ENCODE results near the gene SLC38A9.
"Not testable (repeated sequence)": the region's sequence is repeated elsewhere in the genome, so short reads cannot be mapped to it uniquely, and the experiment has no call there.

SLC38A9 gene, protein sequence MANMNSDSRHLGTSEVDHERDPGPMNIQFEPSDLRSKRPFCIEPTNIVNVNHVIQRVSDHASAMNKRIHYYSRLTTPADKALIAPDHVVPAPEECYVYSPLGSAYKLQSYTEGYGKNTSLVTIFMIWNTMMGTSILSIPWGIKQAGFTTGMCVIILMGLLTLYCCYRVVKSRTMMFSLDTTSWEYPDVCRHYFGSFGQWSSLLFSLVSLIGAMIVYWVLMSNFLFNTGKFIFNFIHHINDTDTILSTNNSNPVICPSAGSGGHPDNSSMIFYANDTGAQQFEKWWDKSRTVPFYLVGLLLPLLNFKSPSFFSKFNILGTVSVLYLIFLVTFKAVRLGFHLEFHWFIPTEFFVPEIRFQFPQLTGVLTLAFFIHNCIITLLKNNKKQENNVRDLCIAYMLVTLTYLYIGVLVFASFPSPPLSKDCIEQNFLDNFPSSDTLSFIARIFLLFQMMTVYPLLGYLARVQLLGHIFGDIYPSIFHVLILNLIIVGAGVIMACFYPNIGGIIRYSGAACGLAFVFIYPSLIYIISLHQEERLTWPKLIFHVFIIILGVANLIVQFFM

DNA sequence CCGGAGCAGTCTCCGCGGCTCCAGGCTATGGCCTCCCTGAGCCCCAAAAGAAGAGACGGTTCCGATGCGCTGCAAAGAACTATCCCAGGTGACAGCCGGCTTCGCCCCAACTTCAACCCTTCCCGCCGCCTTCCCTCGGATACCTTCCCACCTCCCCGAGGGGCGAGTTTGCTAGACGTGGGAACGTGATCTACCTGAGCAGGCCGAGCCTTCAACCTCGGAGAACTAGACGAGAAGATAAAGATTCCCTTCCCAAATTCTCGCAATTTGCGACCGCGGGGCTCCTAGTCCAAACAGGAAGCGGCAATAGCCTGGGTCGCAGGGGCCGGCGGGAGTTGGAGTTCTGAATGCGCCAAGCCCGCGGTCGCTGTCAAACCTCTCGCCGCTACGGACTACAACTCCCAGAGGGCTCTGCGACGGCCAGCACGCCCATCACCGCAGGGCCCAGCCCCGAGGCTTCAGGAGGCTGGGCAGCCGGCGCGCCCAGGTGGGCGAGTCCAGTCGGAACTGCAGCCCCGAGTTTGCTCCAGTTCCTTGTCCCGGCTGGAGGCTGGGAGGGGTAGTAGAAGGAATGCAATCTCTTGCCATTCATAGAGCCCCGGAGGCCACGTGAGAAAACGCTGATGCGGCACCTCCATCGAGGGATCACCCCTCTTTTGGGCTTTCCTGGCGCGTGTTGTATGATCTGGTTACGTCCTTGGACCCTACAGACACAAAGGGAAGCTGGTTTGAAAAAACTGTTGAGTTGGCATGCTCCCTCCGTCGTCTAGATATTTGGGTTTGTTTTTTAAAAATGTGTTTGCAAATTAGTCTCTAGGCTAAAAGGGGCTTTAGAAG is at the start of gene SLC38A9:
SLC38A9 (minus strand) TSS at position 302 of the 837 bp plus-strand sequence. CDS start 14,366 bp downstream, outside the sequence.
- peak; percentile 91 for DNase-seq (ENCODE audit: low spot score)

DNA sequence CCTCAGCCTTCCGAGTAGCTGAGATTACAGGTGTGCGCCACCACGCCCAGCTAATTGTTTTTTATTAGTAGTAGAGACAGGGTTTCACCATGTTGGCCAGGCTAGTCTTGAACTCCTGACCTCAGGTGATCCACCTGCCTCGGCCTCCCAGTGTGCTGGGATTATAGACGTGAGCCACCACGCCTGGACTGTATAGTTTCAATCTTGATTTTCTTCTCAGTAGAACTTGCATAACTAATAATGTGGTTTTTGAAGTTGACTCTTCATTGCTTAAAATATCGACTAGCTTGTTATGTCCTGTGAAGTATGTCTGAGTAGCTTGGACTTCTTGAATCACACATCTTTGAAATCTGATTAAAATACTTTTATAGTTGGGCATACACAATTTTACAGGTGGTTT is 49.6 kb upstream of the SLC38A9 start:
- not testable (repeated sequence) for DNase-seq (ENCODE audit: low spot score)

DNA sequence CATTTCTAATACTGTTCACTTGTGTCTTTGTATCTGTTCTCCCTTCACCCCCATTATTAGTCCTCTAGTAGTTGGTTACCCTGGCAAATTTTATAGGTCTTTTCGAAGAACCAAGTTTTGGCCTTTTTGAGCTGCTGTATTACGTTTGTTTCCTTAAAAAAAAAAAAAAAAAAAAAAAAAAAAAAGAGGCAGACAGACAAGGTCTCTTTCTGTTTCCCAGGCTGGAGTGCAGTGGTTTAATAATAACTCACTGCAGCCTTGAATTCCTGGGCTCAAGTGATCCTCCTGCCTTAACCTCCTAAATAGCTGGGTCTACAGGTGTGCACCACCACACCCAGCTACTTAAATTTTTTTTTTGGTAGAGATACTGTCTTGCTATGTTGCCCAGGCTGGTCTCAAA is 46.6 kb upstream of the SLC38A9 start:
- no peak for DNase-seq (ENCODE audit: low spot score)

DNA sequence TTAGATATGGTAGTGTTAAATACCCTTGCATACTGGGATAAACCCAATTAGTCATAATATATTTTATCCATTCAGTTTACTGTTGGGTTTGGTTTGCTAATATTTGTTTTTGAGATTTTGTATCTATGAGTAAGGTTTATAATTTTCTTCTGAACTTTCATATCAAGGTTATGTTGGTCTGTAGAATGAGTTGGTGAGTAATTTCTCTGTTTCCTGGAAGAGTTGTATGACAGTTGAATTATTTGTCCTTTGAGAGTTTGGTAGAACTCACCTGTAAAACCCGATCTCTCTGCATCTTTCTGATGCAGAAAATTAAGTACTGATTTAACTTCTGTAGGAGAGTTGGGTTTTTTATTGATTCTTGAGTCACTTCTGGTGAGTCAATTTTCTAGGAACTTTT is 46.1 kb upstream of the SLC38A9 start:
- no peak for DNase-seq (ENCODE audit: low spot score)

DNA sequence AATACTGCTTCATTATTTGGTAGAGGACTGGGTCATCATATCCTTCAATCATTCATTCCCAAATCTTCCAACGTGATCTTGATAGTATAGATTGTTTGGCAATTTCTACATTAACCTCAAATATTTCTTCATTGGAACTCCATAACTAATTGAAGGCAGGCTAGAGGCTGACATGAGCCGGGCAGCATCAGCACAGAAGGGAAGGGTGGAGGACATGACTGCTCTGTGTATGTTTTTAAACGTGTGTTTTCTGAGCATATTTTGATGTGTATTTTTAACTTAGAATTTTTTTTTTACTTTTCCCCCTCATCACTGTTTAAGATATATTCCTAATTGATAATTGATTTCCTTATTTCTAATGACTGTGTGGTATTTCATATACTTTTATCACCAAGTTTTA is 38.4 kb upstream of the SLC38A9 start:
- no peak for DNase-seq (ENCODE audit: low spot score)

DNA sequence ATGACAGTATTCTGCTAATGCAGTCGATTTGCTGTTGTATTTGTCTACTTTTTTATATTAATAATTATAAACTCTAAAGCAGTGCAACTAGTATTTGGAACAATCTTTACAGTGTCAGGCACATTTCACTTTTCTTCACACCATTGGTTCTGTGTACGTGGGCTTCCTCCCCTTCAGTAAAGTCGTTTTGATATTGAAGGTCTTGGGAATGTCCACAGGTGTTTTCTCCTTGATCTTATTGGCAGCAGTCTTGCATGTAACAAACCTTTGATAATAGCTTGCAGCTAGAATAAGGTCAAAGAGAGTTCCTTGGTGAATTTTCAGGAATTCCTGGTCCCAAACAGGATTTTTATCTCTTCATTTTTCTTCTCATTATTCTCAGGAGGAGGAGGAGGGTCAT is 37.9 kb upstream of the SLC38A9 start:
- no peak for DNase-seq (ENCODE audit: low spot score)

DNA sequence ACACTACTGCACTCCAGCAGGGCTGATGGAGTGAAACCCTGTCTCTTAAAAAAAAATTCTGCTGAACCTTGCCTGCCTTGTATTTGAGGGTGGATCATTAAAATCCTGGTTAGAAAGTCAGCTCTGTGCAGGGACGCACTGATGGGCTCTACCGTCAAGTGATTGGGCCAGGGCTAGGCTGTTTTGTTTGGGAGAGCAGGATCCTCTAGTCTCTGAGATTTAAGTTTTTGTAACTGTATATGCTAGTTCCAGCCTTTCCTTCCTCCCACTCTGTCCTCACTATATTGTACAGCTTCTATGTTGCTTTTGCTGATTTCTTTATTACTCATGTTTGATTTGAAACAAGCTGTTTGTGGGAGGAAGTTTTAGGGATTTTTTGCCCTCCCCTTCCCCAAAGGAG is 37.3 kb upstream of the SLC38A9 start:
- no peak for DNase-seq (ENCODE audit: low spot score)

DNA sequence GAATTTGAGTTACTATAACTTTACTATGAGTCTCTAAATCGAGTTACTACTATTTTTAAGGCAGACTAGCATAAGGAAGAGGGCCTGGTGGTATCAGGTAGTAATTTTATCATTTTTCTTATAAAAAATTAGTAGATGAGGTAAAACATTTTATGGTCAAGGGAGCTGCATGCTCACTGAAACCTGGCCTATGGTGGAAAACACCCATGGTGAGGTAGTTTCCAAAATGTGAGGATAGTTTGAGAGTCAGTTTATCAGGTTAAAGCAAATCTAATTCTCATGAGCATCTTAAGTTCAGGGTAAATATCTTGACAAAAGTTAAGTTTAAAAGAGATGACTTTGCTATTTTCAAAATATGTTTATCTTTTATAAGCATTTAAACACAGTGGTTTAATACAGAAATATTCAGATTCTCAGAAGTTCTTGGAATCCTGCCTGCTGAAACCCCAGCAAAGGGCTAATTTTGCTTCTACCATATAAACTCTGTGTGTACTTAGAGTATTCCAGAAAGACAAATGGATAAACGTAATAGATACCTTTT is 35.7 kb upstream of the SLC38A9 start:
- DNase-seq (ENCODE audit: low spot score): no peak

DNA sequence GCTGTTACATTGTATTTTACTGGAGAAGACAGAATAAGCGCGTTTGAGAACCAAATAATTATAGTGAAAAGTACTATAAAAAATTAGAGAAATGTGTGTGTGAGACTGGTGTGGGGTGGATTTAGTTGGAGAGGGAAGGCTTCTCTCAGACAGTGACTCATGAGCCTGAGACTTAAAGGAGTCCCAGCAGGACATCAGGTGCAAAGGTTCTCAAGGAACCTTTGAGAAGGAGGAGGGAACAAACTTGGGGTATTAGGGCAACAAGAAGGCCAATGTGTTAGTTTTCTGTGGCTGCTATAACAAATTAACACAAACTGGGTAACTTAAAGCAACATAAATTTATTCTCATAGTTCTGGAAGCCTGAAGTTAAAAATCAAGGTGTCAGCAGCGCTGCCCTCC is 30.7 kb upstream of the SLC38A9 start:
- DNase-seq (ENCODE audit: low spot score): no peak

DNA sequence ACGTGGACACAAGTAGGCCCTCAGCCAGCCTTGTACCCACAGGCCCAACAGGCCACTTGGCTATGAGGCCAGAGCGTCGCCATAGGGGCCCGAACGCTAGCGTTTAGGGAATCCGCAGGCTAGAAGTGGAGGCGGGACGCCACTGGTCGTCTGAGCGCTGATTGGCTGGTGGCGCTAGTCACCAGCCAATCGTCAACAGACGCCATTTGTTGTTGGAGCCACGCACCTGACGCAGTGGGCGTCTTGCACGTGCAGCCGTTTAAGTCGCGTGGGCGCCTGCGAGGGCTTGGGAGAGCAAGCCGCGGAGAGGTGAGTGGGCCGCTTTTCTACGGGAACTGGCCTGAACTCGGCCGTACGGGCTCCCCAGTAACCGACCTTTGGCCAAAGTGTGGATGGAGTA is 25.7 kb upstream of the SLC38A9 start, which contains the start of gene DDX4:
DDX4 (plus strand) TSS at position 269 of the 400 bp plus-strand sequence. CDS start 903 bp downstream, outside the sequence.
- DNase-seq (ENCODE audit: low spot score): no peak

DNA sequence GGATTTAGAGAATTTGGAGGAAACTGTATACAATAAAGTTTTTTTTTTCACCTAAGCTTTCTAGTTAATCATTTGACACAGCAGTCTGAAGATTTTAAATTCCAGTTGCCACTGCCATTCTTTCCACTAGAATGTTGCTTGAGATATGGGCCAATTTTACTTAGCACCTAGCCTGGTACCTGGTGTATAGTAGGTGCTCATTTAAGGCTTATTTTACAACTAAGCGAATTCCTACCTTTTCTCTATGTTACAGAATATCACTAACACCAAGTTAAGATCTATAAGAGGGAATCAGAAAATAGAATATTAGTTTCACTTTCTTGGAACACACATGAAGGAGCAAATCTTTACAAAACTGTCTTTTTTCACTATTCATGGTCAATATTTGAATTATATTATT is 22.5 kb upstream of the SLC38A9 start:
- no peak for DNase-seq (ENCODE audit: low spot score)

DNA sequence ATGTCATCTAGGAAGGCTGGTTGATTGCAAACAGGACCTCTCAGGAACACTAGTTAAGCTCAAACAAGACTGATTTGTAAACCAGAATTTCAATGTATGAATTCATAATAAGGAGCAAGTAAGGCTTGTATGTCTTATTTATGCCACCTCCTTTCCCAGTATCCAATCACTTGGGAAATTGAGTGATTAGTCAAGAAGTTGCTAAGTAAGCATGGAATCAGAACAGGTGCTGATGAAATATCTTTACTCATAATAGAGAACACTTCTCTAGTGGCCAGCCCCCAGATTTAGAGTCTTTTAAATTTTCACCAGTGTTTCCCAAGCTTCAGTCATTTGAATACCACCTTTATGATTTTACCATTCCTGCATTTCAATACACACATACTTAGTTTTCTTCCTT is 20.5 kb upstream of the SLC38A9 start:
- no peak for DNase-seq (ENCODE audit: low spot score)

DNA sequence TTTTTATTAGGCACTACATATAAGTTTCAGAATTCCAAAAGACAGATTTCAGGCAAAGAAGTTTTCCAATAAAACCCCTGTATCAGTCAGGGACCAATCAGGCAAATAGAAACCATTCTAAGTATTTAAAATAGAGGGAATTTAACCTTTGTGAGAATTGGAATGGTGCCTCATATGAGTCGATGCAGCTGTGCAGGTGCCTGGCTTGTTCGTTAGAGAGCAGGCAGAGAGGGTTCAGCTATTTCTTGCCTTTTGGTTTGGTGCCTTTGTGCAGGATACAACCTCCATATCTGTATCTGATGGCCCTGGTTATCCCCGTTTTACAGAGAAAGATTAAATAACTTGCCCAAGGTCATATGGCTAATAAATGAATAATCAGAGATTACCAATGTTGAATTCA is 19.7 kb upstream of the SLC38A9 start:
- no peak for DNase-seq (ENCODE audit: low spot score)

DNA sequence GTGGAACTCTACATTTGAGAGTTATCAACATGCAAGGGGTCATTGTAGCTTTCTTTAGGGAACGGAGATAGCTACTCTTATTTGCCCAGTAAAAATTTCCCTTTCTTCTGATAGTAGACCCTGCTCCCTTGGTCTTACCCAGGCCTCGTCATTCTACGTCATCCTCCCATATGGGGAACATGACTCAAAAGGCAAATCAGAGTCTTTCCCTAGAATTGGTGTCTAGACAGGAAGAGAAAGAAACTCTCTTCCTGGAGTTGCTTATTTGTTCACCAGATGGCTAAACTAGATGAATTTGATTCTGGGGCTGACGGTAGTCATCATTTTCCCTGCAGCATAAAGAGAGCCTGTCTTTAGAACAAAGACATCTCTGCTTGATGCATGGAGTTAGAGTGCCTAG is 12.2 kb upstream of the SLC38A9 start:
- DNase-seq (ENCODE audit: low spot score): no peak

DNA sequence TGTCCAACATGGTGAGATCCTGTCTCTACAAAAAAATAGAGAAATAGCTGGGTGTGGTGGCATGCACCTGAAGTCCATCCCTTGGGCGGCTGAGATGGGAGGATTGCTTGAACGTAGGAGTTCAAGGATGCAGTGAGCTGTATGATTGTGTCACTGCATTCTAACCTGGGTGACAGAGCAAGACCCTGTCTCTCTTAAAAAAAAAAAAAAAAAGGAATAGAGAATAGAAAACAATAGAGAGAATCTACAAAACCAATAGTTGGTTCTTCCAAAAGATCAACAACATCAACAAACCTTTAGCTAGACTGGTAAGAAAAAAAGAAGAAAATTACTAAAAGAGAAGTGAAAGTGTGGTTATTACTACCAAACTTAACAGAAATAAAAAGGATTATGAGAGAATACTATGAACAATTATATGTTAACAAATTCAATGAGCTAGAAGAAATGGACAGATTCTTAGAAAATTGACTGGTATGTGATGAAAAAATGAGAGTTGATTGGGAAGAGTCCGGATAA is 8.1 kb upstream of the SLC38A9 start:
- no peak for DNase-seq (ENCODE audit: low spot score)

DNA sequence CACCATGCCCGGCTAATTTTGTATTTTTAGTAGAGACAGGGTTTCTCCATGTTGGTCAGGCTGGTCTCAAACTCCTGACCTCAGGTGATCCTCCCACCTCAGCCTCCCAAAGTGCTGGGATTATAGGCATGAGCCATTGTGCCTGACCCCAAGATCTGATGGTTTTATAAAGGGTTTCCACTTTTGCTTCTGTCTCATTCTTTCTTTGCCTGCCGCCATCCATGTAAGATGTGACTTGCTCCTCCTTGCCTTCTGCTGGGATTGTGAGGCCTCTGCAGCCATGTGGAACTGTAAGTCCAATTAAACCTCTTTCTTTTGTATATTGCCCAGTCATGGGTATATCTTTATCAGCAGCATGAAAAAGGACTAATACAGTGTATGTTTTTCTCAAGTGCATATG is 6.9 kb upstream of the SLC38A9 start:
- not testable (repeated sequence) for DNase-seq (ENCODE audit: low spot score)

DNA sequence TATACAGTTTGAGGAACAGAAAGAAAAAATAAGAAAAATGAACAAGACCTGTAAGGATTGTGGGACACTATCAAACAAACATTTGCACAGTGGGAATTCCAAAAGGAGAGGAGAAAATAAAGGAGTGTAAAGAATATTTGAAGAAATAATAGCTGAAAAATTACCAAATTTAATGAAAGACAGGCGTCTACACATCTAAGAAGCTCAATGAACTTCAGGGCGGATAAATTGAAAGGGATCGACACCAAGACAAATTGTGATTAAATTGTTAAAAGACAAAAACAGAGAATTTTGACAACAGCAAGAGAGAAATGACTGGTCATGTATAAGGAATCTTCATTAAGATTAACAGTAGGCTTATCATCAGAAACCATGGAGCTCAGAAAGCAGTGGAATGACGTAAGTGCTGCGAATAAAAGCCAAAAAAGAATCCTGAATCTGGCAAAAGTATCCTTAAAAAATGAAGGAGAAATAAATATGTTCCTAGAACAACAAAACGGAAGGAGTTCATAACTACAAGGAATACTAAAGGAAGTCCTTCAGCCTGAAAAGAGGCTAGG is 3.5 kb upstream of the SLC38A9 start:
- DNase-seq (ENCODE audit: low spot score): no peak

DNA sequence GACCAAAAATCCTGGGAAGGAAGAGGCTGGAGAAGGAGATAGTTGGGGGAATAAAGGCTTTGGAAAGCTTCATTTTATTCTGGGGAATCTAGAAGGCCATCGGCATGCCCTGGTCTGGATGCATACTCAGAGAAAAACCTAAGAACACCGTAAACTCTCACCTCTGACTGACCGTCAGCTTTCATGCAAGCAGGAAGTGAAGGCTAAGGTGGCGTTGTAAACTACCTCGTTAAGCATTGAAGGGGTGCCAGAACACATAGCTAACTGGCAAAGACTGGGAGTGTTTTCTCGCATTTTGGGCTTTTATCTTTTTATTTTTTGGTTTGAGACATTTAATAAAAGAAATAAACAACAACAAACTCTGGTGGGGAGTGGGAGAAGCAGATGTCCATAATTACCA is 2.6 kb upstream of the SLC38A9 start:
- DNase-seq (ENCODE audit: low spot score): no peak

DNA sequence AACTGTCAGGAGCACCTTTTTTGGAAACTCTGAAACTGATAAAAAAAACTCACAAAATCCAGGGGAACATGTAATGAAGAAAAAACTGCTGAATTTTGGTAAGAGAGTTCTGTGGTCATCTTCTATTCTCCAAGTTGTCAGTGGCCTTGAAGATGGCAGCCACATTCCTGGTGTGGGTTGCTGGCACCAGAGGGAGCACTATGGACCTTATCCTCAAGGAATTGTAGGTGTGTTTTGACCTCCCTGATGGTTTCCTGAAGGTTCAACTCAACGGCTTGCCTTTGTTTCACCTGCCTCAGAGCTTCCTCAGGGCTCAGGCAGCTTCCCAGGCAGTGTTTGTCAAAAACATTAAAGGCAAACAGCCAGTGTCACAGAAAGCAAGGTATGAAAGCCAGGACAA is 2.2 kb upstream of the SLC38A9 start:
- DNase-seq (ENCODE audit: low spot score): no peak

DNA sequence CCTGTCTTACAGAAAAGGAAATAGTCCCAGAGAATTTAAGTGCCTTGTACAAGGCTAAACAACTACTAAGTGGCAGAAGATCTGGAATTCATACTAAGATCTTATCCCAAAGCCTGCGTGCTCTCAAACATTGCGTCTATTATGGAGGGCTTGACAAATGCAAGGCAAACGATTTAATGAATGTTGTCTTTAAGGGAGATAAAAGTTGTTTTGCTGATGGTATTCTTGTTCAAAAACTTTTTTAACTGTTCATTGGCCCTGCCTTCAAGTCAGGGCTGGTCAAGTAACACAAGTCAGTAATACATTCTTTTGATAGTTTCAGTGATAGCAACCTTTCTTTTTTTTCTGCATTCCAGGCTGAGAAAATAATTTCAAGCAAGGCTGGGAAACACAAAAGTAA is 1.7 kb upstream of the SLC38A9 start:
- no peak for DNase-seq (ENCODE audit: low spot score)

DNA sequence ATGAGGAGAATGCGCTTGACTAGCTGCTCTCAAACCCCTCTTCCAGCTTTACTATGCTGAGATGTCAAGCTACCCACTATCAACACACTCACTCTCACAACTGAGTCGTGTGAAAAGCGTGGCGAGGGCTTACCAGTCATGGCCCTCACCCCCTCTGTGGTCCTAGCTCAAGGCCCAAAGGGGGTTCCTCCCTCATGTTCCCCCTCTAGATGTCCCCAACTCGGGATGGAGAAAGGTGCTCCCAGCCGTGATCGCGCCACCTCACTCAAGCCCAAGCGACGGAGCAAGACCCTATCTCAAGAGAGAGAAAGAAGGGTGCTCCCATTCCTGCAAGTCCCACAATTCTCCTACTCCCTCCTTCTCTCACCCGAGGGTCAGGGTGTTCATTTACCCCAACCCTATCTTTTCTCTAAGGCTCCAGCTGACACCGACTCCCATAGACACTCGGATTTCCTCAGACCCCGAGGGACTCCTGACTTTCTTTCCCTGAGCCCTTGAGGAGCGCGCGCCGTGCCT is 559 bp downstream of the SLC38A9 start:
- no peak for DNase-seq (ENCODE audit: low spot score)

DNA sequence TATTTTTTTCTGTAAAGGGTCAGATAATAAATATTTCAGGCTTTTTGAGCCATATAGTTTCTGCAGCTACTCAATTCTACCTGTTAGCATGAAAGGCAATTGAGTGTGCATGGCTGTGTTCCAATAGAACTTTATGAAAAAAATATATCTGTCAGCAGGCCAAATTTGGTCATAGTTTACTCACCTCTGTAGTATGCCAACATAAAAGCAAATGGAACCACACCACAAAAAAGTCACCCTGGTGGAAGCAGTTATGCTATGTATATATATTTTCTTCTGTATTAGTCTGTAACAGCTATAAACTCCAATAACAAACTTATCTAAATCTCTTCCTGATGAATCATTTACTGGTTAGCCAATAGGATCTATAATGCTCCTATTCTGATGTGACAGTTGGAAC is 3.4 kb downstream of the SLC38A9 start:
- no peak for DNase-seq (ENCODE audit: low spot score)

All from CD4-positive, alpha-beta T cell treated with Interleukin-2 at 100 ng/mL for 4 hours (primary cell).